HL-60/S4 (cell line): Measurements from ENCODE around the gene HOXA10.

Source experiments
- in situ Hi-C: fragments of 300-500 bp; cut with MboI; formaldehyde crosslinking; loops from 2 replicates; pipeline ENCODE4 v1.14.3; 2022; ENCODE audit warnings: low sequenced_read_pairs

Gene HOXA10

GRCh38 chr7:27204851-27205322, 30.8 kb upstream of the HOXA10 start:
- in situ Hi-C loops = loop anchor here (10.0 to 25.0 kb wide), 4 partner anchors 370 to 882 kb away; no protein-coding TSS in a partner anchor

DNA sequence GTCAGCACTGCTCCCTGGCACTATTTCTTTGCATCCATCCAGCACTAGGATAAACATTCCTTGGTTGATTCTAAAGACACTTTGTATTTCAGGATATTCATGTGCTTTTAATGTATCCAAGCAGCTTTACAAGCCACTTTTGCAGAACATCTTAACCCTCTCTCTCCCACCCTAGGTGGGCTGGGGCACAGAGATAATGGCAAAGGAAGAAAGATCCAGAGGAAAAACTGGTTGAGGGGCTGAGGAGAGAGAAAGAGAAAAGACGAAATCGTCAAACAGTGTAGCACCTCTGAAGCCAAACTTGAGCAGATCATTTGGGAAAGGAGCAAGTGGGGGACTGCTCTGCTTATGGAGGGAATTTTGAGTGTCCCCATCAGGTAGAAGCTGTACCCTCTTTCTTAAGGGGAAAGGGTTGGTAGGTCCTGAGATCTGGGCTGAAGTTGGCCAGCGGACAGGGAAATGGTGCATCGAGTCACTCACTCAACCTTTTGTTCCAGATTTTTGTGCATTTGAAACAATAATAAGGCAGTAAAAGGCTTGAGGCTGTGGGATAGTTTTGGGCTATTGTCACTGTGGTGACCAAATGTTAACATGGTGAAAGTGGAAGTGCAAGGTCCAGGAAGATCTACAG, 30.0 kb upstream of the HOXA10 start:
- in situ Hi-C loops = loop anchor here (10.0 to 25.0 kb wide), 4 partner anchors 371 to 883 kb away; no protein-coding TSS in a partner anchor

DNA sequence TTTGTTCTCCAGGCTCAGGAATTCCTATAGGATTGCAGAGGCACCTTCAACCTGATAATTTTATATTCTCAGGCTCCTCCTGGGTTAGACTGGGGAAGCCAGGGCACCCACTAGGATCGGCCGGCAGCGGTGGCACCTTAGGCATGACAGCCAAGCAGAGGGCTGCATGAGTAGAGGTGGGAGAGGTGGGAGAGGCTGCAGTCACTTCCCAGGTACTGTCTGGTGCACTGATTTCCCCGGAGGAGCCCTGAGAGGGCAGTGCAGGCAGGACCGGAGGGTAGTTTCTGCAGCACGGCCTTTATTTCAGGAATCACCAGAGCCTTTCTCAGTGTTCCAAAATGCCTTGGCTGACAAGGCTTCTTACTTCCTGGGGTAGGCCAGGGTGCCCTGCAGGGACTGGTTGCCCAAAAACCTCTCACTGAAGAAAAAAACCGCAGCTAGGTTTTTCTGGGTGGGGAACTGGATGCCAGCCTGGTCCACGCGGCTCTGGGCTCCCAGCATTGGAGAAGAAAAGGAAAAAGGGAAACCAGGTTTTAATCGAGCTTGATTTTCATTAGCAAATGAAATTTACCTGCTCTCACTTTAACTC, 29.3 kb upstream of the HOXA10 start:
- in situ Hi-C loops = loop anchor here (10.0 to 25.0 kb wide), 4 partner anchors 371 to 884 kb away; no protein-coding TSS in a partner anchor

GRCh38 chr7:27202862-27203134, 28.7 kb upstream of the HOXA10 start:
- in situ Hi-C loops = loop anchor here (10.0 to 25.0 kb wide), 4 partner anchors 372 to 885 kb away; no protein-coding TSS in a partner anchor

GRCh38 chr7:27202018-27202861, 28.1 kb upstream of the HOXA10 start:
- in situ Hi-C loops = loop anchor here (10.0 to 25.0 kb wide), 4 partner anchors 373 to 885 kb away; no protein-coding TSS in a partner anchor

- in situ Hi-C loops = loop anchor here (10.0 to 25.0 kb wide), 4 partner anchors 373 to 886 kb away; no protein-coding TSS in a partner anchor
These were observed 27.5 kb upstream of the HOXA10 start for GRCh38 chr7:27201580-27202017.

- in situ Hi-C loops = loop anchor here (10.0 to 25.0 kb wide), 4 partner anchors 374 to 886 kb away; no protein-coding TSS in a partner anchor
These were observed 26.9 kb upstream of the HOXA10 start for GRCh38 chr7:27200761-27201579.

DNA sequence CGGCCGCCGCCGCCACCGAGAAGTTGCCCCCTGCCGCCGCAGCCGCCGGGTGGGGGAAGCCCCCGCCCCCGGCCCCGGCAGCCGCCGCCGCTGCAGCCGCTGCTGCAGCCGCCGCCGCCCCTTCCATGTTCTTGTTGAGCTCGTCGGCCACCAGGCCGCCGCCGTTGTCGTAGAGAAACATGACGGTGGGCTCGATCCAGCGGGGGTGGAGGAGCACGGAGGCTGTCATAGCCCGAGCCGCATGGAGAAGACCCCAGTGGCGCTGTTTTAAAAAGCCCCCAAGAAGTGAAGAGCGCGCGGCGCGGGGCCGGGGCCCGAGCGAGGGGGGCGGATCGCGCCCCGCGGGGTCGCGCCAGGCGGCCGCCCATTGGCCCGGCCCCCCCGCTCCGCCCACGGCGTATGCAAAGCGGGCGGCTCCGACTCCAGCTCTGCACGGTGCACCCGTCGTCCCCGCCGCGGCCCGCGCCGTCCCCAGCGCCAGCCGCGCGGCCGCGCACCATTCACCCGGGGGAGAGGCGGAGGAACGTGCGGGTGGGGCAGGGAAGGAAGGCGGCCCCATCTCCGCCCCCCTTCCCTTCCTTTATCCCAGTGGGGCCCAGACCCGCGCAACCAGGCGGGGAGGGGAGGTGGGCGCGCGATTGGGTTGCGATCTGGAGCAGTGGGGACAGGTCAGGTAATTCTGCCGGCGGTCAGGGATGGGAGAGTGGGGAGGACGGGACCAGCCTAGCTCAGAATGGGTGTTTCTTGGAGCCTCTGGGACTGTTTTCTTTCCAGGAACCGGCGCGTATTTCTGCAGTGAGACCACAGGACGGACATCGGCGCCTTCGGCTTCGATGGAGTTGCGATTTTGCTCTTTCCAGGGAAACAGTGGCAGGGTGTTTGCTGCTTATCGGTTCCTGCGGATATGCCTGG, 26.0 kb upstream of the HOXA10 start, which contains the start of gene HOXA13:
TSS of gene HOXA13 (minus strand) at position 243 of the 912 bp plus-strand sequence. CDS start at position 229, 14 bp downstream.
- in situ Hi-C loops = loop anchor here (10.0 to 25.0 kb wide), 4 partner anchors 375 to 887 kb away; no protein-coding TSS in a partner anchor

GRCh38 chr7:27198871-27199801, 25.0 kb upstream of the HOXA10 start:
- in situ Hi-C loops = no loop called here

DNA sequence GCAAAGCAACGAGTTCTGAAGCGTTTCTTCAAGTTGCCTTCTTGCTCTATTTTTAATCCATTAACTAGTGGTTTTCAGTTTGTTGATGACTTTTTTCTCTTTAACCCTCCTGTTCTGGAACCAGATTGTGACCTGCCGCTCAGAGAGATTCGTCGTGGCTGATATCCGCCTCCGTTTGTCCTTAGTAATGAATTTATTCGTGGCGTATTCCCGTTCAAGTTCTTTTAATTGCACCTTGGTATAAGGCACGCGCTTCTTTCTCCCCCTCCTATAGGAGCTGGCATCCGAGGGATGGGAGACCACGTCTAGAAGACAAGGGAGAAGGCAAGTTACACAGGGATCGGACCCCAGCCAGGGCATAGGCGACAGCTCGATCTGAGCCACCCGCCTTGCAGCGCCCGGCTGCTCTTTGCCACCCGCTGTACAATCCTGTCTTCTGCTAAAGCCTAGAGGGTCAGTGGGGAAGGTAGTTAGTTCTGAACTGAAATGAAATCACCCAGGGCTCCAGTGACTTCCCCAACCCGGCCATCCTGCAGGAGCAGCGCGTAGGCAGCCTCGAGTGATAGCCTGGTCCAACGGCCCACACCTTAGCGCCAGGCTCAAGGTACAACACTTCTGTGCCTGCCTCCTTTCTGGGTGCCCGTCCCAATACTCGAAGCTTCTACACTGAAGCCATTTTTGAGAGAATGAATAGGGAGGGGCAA, 24.2 kb upstream of the HOXA10 start:
- in situ Hi-C loops = no loop called here

DNA sequence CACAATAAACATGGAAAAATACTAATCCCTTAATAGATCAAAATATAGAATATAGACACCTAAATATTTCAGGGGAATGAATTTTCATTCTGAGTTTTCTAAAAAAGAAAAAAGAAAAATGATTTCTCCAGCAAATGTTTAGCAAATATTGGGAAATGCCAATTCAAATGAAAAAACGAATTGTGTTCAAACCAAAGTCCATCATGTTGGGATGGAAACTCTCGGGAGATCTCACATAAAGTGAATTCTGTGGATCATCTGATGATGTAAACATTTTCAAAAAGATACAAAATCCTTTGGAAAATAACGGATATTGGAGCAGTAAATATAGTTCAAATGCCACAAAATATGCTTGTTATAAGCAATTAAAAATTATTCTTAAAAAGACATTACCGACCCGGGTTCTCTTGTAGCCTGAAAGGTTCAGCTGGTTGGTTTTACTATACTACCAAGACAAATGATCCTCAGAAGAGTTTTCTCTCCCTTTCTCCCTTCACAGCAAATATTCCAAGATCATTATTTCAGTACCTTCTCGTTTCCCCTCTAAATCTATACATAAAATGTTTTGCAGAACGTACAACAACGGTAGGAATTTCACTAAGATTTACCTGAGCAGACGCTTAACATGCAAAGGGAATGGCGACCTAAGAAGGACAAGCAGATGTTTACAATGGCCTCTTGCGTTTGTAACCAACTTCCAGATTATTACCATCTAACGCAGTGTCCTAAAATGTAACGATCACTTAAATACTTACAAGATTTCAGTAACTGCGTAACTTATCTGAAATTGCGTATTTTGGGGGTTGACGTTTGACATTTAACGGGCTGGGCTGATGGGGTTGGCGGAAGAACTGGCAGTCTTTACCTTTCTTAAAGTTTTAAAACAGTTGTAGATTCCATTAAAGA, 23.3 kb upstream of the HOXA10 start:
- in situ Hi-C loops = no loop called here

GRCh38 chr7:27196287-27196767, 22.2 kb upstream of the HOXA10 start:
- in situ Hi-C loops = no loop called here

GRCh38 chr7:27194686-27195379, 20.7 kb upstream of the HOXA10 start:
- in situ Hi-C loops = no loop called here

GRCh38 chr7:27194002-27194352, 19.9 kb upstream of the HOXA10 start:
- in situ Hi-C loops = no loop called here

DNA sequence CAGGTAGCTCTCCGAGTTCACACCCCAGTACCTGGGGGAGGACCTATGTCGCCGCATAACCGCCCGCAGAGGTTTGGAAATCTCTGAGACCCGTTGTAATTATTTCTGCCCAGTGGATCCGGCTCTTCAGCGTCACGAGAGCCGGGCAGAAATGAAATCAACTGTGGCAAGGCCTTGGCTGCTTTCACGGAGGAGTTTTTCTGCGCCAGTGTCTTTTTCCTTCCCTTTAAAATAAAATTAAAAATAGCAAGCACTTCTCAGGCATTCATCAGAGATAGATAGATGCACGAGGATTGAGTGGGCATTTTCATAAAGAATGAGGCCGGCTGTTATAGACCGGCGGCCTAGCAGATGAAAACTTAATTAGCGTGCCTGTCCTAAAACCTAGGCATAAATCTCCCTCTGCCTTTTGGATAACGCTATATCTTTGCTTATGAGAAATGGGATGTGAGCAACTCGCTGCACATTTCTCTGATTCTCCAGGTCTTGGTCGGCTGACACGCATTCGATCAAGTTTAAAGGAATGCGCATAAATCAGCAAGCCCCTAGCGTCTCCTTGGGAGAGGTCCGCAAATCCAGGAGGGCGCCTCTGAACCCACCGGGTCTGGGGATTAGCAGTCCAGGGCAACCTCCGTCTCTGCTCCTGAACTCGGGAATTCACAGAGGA, 19.3 kb upstream of the HOXA10 start:
- in situ Hi-C loops = no loop called here
